ENCODE measurements around the gene VPREB3.

- TF ChIP-seq POLR2A (IDR thresholded peaks at IDR 0.05) (no peak), POLR2AphosphoS5 (IDR thresholded peaks at IDR 0.05) (no peak)
Measured at GRCh38 chr22:23772649-23773473, 18.6 kb upstream of the VPREB3 start, which contains the start of gene MMP11.
